Measurements from ENCODE around the gene CHN2.

CHN2 gene

GRCh38 chr7:29315122-29315891 is 120.7 kb downstream of the CHN2 start:
- DNase-seq = no peak

GRCh38 chr7:29315892-29316270 is 121.3 kb downstream of the CHN2 start:
- no peak for DNase-seq

DNA sequence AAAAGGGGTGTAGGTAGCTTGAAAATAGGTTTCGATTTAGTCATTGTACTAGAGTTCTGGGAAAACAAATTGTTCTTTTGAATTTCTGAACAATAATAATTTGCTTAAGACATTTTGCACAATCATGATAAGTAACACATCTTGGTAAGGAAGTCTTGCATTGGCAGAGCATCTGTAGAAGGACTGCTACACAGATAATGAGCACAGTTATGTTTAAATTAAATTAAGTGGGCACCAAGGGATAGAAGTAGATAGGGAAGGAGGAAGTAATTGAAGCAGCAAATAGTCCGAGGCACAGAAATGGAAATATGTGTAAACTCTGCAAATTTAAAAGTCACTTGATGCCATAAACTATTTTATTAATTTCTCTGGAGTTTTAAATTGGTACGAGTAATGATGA is 122.4 kb downstream of the CHN2 start:
- no peak for DNase-seq

DNA sequence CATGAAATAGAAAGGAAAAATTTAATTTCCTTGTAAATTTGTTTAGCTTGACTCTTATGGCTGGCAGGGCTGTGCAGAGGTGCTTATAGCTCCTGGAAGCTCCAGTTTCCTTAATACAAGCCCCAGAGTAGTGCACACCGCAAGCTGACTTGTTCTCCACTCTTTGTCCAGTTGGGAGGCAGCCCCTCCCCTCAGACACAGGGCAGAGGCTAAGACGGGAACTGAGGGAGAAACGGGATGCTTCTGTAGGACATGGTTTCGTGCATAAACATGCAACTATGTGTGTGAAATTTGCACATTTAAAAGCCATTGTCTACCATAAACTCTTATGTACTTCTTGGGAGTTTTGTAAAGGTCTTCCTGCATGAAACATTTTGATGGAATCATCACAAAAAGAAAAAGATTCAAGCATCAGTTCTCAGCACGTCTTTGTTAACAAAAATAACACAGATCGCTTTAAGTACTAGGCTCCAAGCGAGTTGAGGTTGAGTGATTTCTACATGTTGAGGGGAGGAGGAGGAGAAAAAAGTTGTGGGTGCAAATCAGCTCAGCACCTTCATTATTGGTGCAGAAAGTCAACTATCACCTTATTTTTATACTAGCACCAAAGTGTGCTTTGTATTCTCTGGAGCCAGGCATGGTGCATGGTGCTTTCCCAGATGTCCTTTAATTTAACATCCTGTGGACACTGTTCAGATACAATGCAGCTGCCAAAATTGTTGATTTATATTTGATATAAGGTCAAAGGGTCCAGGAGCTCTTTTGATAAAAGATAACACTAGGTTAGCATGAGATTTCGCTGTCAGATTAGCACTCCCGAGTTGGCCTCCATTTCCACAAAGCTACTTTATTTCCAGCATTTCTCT is 124.5 kb downstream of the CHN2 start:
- DNase-seq = no peak

DNA sequence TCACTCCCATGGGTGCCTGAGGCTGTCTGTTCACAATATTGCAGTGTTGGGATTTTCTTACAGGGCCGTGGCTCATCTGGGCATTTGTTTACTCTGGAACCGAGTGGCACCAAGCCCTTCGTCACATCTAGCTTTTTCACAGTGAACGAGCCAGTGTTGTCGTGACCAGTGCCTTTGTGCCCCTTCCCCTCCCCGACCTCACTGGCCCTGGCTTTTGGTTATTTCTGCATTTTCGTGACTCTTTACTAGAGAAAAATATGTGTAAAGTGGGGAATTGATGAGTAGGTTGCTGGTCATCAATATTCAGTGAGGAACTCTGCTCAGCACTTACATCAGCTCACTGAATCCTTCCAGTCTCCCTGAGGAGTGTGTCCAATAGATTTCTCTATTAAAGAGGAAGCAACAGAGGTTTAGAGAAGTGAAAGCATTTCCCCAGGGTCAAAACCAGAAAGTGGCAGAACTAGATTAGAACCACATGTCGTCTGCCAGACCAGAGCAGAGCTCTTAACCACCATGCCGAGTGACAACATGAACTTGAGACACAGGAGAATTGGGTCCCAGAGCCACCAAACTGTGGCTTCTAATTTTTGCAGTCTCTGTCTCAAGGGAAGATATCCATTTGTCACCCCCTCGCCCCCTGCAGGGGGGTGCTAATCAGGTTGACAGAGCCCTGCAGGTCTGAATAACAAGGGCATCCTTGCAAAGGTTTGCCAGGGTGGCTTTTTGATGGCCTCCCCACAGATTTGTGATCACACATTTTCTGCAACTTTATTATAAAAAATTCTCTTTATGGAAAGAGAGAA is 125.3 kb downstream of the CHN2 start:
- DNase-seq = no peak

DNA sequence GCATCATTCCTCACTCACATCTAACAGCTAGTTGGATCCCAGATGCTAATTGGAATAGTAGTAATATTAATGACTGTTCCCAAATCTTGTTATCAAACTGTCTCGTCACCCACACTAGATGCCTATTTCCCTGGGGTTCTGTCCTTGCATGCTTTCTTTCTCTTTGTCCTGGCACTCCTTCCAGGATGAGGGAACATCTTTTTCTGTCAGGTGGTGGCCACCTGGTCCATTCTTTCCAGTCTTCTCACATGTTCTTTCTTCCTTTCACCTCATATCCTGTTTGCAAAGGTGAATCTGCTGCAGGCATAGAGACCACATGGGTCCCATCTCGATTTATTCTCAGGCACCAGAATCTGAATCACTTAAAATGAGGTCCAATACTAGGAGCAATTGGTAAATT is 126.0 kb downstream of the CHN2 start:
- DNase-seq = no peak

GRCh38 chr7:29322023-29322712 is 127.6 kb downstream of the CHN2 start:
- no peak for DNase-seq

- DNase-seq = no peak
These were observed 130.9 kb downstream of the CHN2 start for GRCh38 chr7:29325476-29325875.

GRCh38 chr7:29326864-29327263 is 132.3 kb downstream of the CHN2 start:
- DNase-seq = no peak

DNA sequence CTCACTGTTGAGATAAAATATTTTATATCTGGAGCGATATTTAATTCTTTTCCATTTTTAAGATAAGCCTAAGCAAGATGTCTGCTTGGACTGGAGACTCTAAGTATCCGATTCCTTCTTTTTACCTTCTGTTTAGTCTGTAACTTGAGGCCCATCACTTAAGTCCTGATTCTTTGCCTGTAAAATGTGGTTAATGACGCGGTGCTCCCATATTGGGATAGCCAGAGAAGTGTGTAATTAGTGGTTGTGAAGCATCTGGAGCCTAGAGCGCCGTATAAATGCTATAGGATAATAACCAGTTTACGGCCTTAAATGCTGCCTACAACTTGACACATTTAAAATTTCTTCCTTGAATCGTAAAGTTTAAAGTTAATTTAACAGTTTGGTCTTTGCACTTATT is 132.9 kb downstream of the CHN2 start:
- no peak for DNase-seq

DNA sequence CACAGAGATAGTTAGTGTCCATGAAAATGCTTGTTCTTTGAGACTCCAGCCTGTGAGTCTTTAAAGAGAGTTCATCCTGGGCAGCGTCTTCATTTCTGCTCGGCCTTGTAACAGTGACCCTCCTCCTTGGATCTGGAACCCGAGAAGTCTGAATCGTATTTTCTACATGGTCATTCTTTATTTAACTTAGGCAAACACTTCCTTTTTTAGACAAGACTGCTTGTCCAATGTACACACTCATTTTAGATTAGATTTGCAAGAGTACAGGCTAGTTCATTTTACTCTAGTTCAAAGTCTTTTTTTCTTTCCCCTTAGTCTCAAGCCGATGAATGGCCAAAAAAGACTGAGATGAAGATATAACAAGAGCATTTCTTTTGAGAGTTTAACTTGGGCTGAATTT is 133.5 kb downstream of the CHN2 start:
- DNase-seq = no peak

DNA sequence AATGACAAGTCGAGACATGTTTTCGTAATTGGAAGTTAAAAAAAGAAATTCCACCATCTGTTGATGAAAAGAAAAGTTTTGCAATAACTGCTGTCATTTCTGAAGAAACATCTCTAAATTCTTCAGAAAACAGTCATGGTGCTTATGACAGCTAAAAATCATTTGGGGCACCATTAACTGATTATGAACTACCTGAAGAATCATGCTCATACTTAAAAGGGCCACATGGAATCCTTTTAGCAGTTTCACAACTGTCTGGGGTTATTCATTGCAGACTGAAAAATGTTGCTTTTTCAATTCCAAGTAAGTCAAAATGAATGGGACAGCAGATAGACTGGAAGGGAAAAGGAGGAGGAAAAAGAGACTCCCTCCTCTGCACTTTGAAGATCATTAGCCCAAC is 134.2 kb downstream of the CHN2 start:
- DNase-seq = no peak

- no peak for DNase-seq
These were observed 135.1 kb downstream of the CHN2 start for GRCh38 chr7:29329686-29330085.

GRCh38 chr7:29330136-29330535 is 135.6 kb downstream of the CHN2 start:
- DNase-seq = no peak

GRCh38 chr7:29331163-29331562 is 136.6 kb downstream of the CHN2 start:
- no peak for DNase-seq

DNA sequence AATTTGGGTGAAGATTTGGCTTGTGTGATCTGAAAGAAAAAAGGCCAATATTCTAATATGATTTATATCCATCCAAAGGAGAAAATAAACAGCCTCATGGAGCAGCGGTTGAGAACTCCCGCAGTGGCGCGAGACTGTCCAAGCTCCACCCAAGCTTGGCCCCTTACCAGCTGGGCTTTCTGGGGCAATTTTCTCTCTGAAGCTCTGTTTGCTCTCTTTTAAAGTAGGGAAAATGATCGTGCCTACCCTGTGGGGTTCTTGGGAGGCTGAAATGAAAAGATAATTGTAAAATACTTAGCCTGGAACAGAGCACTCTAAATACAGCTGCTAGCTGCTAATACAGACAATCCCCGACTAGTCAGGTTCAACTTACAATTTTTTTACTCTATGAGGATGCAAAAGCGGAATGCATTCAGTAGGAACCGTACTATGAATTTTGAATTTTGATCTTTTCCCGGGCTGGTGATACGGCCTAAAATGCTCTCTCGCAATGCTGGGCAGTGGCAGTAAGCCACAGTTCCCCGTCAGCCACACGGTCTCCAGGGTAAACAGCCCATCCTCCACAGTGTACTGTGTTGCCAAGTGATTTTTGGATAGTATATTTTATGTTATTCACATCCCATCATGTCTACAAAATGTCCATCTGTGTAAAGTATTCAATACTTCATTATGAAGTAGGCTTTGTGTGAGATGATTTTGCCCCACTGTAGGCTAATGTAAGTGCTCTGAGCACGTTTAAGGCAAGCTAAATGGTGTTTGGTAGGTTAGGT is 137.7 kb downstream of the CHN2 start:
- no peak for DNase-seq

GRCh38 chr7:29332875-29333855 is 138.6 kb downstream of the CHN2 start:
- no peak for DNase-seq

- DNase-seq = no peak
These were observed 140.9 kb downstream of the CHN2 start for GRCh38 chr7:29335188-29336083.

- DNase-seq = no peak
These were observed 143.1 kb downstream of the CHN2 start for GRCh38 chr7:29337546-29338116.

All from T-helper 9 cell (primary cell).